Tibial nerve (tissue), 3 donors: ENCODE measurements around the gene IP6K3.

Source experiments
- POLR2A ChIP-seq, 2 donors: fragments of 450-650 bp; IDR thresholded peaks; one replicate each; pipeline ENCODE4 v1.6.1; 2017; ENCODE audit warnings: antibody characterized with exemption in 2 of 2, mild to moderate bottlenecking in 2 of 2, moderate library complexity in 2 of 2
- TF ChIP-seq, protein P1 (sequence below), 5 experiments: fragments of 200-600 bp in 3 of 5; fragments of 450-650 bp in 2 of 5; sonication (generic) in 3 of 5; IDR thresholded peaks; one replicate each; pipeline ENCODE4 v1.5.1; 2016 to 2019; ENCODE audit warnings: antibody characterized with exemption in 5 of 5, mild to moderate bottlenecking in 3 of 5, moderate library complexity in 2 of 5

DNA sequence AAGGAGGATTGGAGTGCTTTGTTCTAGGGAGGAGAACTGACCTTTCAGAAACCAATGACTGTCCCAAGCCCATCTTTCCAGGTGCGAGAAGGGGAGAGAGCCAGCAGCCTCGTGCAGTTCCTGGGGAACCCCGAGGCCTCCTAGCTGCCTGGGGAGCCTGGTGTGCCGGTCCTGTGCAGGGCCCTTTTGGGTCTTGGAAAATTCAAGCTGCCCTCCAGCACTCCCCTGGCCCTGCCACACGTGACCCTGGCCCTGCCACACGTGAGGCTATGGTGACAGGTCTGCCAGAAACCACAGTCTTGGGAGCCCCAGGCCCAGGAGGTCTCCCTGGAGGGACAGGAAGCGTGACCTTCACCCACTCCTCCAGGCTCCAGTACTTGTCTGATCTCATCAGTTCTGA lies 15.7 kb downstream of the IP6K3 start:
- TF ChIP-seq, protein P1, sequence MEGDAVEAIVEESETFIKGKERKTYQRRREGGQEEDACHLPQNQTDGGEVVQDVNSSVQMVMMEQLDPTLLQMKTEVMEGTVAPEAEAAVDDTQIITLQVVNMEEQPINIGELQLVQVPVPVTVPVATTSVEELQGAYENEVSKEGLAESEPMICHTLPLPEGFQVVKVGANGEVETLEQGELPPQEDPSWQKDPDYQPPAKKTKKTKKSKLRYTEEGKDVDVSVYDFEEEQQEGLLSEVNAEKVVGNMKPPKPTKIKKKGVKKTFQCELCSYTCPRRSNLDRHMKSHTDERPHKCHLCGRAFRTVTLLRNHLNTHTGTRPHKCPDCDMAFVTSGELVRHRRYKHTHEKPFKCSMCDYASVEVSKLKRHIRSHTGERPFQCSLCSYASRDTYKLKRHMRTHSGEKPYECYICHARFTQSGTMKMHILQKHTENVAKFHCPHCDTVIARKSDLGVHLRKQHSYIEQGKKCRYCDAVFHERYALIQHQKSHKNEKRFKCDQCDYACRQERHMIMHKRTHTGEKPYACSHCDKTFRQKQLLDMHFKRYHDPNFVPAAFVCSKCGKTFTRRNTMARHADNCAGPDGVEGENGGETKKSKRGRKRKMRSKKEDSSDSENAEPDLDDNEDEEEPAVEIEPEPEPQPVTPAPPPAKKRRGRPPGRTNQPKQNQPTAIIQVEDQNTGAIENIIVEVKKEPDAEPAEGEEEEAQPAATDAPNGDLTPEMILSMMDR (IDR thresholded peaks at IDR 0.05): no peak
- no peak for TF ChIP-seq POLR2A (IDR thresholded peaks at IDR 0.05)
